Activated CD4-positive, CD25-positive, alpha-beta regulatory T cell treated with anti-CD3 and anti-CD28 coated beads, Interleukin-2, amount 50 U/mL, for 24 hours (primary cell): ENCODE data around the gene NBEAL2.
A peak's percentile ranks its signal among the peaks of the same experiment; 100 is the strongest.

Experiments used
- ATAC-seq, 2 donors: fragments of 150-1000 bp; cut with Tn5 transposase; one replicate each; pipeline ENCODE4 v1.10.0; 2021; ENCODE audit warnings: mild to moderate bottlenecking in 1 of 2, moderate library complexity in 1 of 2

Gene NBEAL2

DNA sequence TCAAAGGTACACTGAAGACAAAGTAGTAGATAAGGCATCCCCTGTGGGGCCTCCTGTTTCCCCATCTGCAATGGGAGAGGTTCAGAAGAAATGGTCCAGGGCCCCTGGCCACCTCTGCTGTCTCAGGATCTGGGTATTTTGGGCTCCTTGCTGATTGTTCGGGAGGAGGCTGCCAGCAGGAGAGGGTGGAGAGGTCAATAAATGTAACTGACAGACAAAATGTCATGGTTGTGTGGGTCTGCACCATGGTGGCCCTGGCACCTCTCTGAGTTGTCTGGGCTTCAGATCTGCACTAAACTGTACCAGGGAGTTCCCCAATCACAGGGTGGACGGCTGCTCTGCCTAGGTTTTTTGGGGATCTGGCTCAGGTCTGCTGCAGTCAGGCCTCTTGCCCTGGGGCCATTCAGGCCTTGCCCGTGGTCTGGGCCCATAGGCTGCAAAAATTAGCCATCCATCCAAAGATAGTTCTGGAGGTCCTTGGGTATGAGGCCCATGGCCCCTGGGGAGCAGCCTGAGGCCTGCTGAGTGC, 7.4 kb downstream of the NBEAL2 start:
- no peak for ATAC-seq

DNA sequence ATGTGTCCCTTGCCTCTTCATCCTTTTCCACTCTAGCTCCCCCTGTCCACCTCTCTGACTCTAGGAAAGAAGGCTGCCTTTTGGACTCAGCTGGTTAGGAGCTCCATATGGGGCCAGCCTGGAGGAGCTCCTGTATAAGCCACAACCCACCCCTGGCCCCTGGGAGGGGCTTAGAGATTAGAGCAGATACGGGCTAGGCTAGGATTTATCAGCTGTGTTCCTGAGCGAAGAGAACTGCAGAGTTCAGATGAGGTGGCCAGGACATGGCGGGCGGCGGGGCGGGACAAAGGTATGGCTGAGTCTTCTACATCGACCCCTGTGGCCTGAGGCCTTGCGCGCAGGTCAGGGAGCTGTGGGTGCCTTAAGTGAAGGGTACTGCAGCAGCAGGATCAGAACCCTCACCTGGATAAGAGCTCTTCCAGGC, 7.9 kb downstream of the NBEAL2 start:
- ATAC-seq = peak; percentile 3 to 5

DNA sequence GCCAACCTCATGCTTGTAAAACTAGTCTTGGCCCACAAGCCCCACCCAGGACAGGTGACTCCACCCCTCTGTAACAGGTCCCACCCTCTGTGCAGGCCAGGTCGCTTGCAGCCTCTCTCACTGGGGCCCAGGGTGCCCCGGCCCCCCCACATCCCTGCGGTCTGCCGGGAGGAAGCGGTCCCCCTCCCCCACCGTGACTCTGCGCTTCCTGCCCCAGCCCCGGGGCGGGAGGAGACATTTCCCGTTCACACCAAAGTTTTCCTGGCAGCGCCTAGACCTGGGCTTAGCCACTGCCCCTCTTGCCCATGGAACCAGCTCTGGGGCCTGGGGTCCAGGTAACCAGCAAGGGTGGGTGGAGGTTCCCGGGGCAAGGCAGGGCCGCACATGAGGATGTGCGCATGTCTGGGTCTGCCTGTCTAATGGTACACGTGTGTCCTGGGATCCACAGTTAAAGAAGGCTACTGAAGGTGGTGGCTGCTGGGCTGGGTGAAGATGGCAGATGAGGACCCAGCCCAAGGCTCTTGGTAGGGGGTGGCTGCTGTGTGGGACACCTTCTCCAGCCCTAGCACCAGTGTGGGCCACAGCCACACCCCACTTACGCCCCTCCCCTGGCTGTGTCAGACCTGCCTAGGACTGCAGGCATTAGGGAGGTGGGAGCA, 8.4 kb downstream of the NBEAL2 start:
- peak; percentile 96 to 97 for ATAC-seq

DNA sequence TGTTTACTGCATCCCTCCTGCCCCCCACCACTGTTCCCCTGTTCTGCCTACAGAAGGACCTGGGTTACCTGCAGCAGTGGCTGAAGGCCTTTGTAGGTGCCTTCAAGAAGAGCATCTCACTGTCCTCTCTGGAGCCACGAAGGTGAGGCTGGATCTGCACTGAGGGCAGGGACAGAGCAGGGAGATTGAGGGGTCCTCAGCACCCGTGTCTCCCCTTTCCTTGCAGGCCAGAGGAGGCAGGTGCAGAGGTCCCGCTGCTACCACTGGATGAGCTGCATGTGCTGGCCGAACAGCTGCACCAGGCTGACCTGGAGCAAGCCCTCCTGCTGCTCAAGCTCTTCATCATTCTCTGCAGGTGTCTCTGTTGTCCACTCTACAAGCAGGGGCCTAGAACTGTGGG, 9.2 kb downstream of the NBEAL2 start:
- ATAC-seq = no peak

DNA sequence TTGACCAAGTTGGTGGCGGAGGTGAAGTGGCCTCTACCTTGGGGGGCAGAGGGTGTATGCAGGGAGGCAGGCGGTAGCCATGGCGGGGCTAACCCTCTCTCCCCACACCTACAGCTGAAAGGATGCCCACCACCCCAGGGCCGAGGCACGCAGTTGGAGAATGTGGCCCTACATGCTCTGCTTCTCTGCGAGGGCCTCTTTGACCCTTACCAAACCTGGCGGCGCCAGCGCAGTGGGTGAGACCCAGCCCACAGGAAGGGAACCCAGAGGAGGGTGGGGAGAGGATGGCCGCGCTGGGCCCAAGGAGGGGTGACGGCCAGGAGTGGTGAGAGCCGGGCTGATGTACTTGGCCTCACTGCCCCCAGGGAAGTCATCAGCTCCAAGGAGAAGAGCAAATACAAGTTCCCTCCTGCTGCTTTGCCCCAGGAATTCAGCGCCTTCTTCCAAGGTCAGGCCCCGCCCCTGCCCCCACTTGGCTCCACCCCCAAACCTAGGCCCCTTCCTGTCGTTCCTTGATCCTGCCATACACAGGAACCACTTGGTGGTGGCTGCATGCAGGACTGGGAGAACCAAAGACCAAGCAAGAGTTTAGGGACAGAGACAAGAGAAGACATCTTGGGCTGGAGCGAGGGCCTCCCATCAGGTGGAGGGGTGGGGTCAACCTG, 9.8 kb downstream of the NBEAL2 start:
- ATAC-seq = no peak

DNA sequence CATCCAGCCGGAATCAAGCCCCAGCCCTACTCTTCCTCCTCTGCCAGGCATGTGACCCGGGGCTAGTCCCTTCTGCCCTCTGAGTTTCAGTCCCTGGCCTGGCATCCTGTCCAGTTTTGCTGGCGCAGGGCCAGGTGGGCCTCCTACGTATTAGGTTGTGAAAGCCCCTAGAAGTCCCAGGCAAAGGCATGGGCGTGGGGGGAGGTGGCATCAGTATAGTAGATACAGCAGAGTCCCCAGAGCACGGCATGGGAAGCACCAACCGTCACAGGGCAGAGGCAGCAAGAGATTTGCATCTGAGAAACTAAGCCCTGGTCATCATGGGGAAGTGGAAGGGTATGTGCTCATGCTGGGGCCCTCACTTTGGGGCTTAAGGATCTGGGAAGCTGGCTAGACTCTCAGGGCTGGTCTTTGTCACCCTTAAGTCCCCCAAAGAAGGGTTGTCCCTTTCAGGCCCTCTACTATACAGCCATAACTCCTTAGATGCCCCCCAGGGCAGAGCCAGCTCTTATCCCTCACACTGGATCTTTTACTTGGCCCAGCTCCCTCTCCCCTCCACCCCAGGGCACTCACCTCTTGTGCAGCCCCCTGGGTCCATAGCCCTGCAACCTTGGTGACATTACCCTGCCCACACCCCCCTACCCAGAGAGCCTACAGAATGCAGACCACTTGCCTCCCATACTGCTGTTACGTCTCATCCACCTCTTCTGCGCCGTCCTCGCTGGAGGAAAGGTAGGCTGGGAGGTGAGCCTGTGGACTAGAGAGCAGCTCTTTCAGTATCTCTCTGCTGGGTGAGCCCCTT, 11.3 kb downstream of the NBEAL2 start:
- ATAC-seq = no peak

DNA sequence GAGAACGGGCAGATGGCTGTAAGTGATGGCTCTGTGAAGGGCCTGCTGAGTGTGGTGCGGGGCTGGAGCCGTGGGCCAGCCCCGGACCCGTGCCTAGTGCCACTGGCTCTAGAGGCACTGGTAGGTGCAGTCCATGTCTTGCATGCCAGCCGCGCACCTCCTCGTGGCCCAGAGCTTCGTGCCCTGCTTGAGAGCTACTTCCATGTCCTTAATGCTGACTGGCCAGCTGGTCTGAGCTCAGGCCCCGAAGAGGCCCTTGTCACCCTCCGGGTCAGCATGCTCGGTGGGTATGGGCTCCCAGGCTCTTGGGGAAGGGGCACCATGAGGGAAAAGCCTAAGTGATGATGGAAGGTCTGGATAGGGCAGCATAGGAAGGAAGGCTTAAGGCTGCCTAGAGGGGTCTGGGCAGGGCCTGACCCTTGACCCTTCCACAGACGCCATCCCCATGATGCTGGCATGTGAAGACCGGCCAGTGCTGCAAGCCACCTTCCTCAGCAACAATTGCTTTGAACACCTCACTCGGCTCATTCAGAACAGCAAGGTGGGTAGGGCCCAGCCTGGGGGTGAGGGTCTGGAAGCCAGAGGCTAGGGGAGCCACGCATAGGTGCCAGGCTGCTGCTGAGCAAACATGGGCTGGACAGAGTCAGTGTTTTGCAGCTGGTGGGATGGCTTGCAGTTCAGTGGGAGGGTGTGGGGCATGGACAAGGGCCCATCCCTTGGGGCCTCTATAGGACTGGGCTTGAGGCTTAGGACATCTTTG, 12.1 kb downstream of the NBEAL2 start:
- ATAC-seq = no peak

DNA sequence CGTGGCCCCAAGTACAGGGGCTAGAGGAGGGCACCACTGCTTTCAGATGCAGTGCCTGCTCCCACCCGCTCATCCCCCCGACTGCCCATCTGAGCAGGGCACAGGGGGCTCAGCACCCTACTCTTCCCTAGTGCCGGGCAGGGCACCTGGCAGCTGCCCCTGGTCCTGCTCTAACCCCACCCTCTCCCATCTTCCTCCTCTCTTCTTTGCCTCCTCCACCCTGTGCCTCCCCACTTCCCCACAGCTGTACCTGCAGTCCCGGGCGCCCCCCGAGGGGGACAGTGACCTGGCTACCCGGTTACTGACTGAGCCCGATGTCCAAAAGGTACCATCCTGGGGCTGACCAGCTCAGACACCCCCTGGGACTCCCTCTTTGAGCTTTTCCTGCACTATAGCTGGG, 12.8 kb downstream of the NBEAL2 start:
- no peak for ATAC-seq

DNA sequence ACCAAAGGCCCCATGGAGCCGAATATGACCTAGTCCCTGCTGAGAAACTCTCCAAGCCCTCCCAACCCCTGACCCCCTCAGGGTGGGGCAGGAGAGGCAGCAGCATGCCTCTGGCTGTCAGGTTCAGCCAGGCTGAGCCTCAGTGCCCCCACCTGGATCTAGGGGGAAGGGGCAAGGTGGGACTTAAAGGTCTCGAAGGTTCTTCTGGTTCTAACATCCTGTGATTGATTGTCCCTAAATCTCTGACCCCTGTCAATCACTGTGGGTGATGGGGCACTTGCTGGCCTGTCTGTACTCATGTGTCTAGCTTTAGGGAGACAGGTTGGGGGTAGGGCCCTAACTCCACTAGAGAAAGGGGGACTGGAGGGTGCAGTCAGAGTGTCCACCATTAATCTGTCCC, 13.8 kb downstream of the NBEAL2 start:
- ATAC-seq = no peak

DNA sequence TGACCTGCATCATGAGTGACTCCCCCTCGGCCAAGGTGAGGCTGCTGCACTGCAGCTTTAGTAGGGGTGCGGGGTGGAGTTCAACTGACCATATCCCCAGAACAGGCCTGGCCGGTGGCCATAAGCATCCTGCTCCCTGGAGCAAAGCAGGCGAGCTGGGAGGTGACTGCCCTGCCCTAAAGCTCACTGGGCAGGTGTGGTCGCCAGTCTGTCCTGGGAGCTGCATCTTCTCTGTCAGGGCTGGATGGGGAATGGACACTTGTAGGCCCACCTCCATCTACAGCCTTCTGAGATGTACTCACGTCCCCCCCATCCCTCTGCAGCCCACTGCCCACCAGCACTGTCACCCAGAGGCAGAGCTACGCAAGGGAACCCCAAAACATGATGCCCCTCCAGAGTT, 14.5 kb downstream of the NBEAL2 start:
- no peak for ATAC-seq

DNA sequence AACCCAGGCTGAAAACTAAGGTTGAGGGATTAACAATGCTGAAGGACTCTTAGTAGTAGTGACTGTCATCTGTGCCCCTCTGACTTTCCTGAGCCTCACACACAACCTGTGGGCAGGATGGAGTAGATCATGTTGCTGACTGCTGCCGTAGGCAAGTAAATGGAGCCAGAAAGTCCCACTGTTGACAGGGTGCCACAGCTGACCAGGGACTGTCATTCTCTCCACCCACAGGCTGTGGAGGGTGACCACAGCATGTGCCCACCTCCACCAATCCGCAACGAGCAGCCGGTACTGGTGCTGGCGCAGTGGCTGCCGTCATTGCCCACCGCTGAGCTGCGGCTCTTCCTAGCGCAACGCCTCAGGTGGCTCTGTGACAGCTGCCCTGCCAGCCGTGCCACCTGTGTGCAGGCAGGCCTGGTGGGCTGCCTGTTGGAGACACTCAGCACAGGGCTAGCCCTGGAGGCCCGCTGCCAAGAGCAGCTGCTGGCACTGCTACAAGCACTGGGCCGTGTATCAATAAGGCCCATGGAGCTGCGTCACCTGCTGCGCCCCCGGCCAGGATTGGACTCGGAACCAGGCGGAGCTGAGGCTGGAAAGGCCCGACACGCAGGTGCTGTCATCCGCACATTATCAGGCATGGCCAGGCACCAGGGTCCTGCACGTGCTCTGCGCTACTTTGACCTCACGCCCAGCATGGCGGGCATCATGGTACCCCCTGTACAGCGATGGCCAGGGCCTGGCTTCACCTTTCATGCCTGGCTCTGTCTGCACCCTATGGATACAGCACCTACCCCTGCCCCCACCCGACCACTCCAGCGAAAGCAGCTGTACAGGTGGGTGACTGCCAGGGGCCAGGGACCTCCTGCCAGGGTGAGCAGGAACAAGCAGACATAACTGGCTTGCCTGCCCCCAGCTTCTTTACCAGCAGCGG, 15.6 kb downstream of the NBEAL2 start:
- no peak for ATAC-seq

DNA sequence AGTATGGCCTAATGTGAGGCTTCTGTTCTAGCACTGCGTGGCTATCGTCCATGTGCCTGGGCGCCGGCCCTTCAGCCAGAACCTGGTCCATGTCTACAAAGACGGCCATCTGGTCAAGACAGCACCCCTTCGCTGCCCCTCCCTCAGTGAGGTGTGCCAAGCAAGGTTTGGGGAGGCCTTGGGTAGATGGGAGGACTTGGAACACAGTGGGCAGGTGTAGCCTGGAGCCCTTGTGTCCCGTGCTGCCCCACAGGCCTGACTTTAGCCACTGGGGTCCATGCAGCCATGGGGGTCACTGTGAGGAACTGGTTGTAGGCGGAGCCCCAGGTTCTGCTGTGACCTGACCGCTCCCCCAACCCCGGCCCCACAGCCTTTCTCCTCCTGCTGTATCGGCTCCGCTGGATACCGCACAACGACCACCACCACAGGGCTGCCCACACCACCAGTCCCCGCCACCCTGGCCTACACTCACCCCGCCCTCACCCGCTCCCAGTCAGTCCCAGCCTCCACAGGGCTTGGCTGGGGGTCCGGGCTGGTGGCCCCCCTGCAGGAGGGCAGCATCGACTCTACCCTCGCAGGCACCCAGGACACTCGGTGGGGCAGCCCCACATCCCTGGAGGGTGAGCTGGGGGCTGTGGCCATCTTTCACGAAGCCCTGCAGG, 16.6 kb downstream of the NBEAL2 start:
- ATAC-seq = no peak

DNA sequence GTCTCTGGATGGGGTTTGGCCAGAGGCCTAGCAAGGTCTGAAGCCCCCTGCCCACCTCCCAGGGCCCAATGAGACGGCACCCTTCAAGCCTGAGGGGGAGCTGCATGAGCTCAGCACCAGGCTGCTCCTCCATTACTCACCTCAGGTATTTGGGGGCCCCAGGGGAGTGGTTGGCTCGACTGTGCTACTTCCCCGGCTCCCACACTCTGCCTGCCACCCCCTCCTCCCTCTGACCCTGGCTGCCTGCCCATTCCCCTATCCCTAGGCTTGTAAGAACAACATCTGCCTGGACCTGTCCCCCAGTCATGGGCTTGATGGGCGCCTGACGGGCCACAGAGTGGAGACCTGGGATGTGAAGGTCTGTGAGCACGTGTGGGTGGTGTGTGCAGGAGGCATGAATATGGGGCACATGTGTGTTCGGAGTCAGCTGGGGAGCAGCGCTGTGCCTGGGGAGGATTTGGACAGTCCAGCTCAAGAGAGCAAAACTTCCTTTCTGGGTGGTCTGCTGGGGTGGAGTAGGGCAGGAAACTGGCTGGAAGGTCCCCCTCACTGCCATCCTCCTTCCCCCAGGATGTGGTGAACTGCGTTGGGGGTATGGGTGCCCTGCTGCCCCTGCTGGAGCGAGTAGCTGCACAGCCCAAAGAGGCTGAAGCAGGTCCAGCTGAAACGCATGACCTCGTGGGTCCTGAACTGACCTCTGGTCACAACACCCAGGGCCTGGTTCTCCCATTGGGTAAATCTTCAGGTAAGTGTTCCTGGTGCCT, 17.4 kb downstream of the NBEAL2 start:
- no peak for ATAC-seq

DNA sequence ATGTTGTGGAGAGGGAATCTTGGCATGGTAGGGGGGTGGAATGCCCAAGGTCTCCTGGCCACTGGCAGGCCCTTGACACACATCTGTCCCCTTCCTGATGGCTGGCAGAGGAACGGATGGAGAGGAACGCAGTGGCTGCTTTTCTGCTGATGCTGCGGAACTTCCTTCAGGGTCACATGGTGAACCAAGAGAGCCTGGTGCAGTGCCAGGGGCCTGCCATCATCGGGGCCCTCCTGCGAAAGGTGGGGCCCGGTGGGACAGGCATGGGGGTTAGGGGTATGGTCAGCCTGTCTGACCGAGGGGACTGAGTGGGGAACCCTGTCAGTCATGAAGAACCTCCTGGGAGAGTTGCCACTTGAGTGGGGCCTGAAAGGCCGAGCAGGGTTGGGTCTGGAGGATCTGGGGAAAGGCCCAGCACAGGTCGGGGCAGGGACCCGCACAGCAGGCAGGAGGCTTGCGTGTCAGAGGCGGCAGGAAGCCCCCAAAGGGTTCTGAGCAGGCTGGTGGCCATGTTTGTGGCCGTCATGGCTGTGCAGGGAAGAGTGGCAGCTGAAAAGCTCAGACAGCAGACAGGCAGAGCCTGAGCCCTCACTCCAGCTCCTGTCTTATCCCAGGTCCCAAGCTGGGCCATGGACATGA, 18.1 kb downstream of the NBEAL2 start:
- ATAC-seq = no peak

DNA sequence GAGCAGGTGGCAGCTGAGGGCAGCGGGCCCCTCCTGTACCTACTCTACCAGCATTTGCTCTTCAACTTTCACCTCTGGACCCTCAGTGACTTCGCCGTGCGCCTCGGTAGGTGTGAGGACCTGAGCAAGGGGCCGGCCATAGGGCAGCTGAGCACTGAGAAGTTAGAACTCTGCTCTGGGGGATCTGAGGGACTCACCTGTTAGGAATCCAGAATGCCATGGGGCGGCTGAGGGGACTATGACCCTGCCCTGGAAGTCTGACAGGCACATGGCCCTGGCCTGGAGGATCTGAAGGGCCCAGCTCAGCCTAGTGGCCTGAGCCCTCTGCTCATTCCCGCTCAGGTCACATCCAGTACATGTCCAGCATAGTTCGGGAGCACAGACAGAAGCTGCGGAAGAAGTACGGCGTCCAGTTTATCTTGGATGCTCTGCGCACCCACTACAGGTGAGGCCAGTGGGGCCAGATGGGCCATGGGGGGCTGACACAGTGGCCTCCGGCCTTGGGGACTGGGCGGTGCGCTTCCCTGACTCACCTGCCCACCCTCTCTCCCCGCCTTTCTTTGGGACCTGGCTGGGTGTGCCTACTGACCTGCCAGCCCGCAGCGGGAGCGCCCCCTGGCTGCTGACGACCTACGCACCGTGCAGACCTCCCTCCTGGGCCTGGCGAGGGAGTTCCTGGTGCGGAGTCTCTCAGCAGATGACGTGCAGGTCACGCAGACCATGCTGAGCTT, 18.8 kb downstream of the NBEAL2 start:
- ATAC-seq = peak; percentile 73 to 78

DNA sequence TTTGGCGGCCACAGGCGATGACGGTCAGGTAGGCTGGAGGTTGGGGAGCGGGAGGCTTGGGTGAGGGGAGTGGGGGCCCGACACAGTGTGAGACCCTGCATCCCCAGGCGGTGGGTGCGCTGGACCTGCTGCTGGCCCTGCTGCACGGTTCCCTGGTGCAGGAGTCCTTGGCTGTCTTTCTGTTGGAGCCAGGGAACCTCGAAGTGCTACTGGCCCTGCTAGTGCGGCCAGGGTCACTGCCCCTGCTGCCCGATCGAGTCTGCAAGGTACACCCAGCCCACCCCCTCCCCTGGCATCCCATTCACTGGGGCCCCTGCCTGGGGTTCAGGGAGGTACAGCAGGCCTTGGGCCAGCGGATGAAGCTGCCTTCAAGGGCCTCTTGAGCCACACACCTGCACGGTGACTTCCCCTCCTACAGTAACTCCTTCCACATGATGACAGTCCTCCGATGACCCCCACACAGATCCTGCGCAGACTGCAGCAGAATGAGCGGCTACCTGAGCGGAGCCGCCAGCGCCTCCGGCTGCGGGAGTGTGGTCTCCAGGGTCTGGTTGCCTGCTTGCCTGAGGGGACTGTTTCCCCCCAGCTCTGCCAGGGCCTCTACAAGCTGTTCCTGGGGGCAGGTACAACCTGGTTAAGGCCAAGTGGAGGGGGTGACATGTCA, 19.5 kb downstream of the NBEAL2 start:
- ATAC-seq = no peak

DNA sequence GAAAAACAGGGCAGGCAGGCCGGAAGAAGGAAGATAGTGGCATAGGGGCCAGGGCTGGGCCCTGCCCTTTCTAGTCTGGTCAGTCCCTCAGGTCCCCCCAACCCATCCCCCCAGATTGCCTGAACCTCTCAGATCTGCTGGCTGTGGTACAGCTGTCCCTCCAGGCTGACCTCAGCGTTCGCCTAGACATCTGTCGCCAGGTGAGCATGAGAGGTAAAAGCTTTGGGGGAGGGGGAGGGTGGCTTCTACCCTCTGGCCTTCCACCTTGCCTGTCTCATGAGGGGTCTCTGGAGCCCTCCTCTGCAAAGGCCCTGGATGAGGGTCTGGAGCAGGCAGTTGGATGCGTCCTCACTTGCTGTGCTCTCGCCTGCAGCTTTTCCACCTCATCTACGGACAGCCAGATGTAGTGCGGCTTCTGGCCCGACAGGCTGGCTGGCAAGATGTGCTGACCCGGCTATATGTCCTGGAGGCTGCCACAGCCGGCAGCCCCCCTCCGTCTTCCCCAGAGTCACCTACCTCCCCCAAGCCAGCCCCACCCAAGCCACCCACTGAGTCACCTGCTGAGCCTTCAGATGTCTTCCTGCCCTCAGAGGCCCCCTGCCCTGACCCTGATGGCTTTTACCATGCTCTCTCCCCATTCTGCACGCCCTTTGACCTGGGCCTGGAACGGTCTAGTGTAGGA, 20.2 kb downstream of the NBEAL2 start:
- ATAC-seq = no peak
